DMS79 (cell line): Measurements from ENCODE around the gene SPAG7.

ENCODE experiments used
- DNase-seq: peaks from one replicate; lab custom pipeline; 2025; lab: John Stamatoyannopoulos, UW

SPAG7 gene

GRCh38 chr17:4950075-4950745 is 17.4 kb downstream of the SPAG7 start:
- no peak for DNase-seq

GRCh38 chr17:4949321-4950074 is 18.1 kb downstream of the SPAG7 start:
- DNase-seq, result peak; percentile 53

- DNase-seq, result peak; percentile 64
These were observed 18.7 kb downstream of the SPAG7 start for GRCh38 chr17:4948931-4949320.

GRCh38 chr17:4948166-4948930 is 19.3 kb downstream of the SPAG7 start, which contains the start of gene PFN1:
PFN1 (minus strand) TSS chr17:4948530; CDS start chr17:4948394, 136 bp downstream.
- peak; percentile 52 for DNase-seq

- DNase-seq, result peak; percentile 12
These were observed 20.0 kb downstream of the SPAG7 start for GRCh38 chr17:4947411-4948165.

GRCh38 chr17:4947010-4947410 is 20.6 kb downstream of the SPAG7 start:
- DNase-seq, result no peak

- DNase-seq, result no peak
These were observed 21.2 kb downstream of the SPAG7 start for GRCh38 chr17:4946312-4946976.

- DNase-seq, result no peak
These were observed 21.7 kb downstream of the SPAG7 start for GRCh38 chr17:4945944-4946280.

- DNase-seq, result no peak
These were observed 22.3 kb downstream of the SPAG7 start for GRCh38 chr17:4945176-4945943.

GRCh38 chr17:4944554-4945175 is 23.0 kb downstream of the SPAG7 start:
- no peak for DNase-seq

GRCh38 chr17:4944163-4944553 is 23.5 kb downstream of the SPAG7 start:
- DNase-seq, result no peak

GRCh38 chr17:4942760-4943508 is 24.7 kb downstream of the SPAG7 start:
- DNase-seq, result no peak

GRCh38 chr17:4941319-4941610 is 26.4 kb downstream of the SPAG7 start:
- DNase-seq, result no peak

GRCh38 chr17:4940555-4941318 is 26.9 kb downstream of the SPAG7 start:
- no peak for DNase-seq

- DNase-seq, result peak; percentile 98
These were observed 27.6 kb downstream of the SPAG7 start, which contains the start of the genes RNF167 and SLC25A11 for GRCh38 chr17:4939796-4940554. RNF167 (plus strand) TSS chr17:4940268; CDS start chr17:4940910, 642 bp downstream. SLC25A11 (minus strand) TSS chr17:4940046; CDS start chr17:4939910, 136 bp downstream.

GRCh38 chr17:4939546-4939795 is 28.1 kb downstream of the SPAG7 start:
- DNase-seq, result no peak

- peak; percentile 12 for DNase-seq
These were observed 28.7 kb downstream of the SPAG7 start for GRCh38 chr17:4938688-4939545.
